Measurements from ENCODE around the gene CHMP5.
"Not testable (repeated sequence)": the region's sequence is repeated elsewhere in the genome, so short reads cannot be mapped to it uniquely, and the experiment has no call there.

Gene CHMP5

GRCh38 chr9:33310748-33311147 is 45.9 kb downstream of the CHMP5 start:
- in situ Hi-C loops (cut with MboI; ENCODE audit: low sequenced_read_pairs), result no loop called here

GRCh38 chr9:33311953-33312352 is 47.1 kb downstream of the CHMP5 start:
- in situ Hi-C loops (cut with MboI; ENCODE audit: low sequenced_read_pairs), result no loop called here

GRCh38 chr9:33315371-33315770 is 50.5 kb downstream of the CHMP5 start:
- in situ Hi-C loops (cut with MboI; ENCODE audit: low sequenced_read_pairs), result no loop called here

GRCh38 chr9:33317136-33317535 is 52.3 kb downstream of the CHMP5 start:
- in situ Hi-C loops (cut with MboI; ENCODE audit: low sequenced_read_pairs), result not testable (repeated sequence)

GRCh38 chr9:33318225-33318624 is 53.4 kb downstream of the CHMP5 start:
- in situ Hi-C loops (cut with MboI; ENCODE audit: low sequenced_read_pairs), result no loop called here

GRCh38 chr9:33318781-33319180 is 53.9 kb downstream of the CHMP5 start:
- in situ Hi-C loops (cut with MboI; ENCODE audit: low sequenced_read_pairs), result no loop called here

GRCh38 chr9:33320230-33320567 is 55.4 kb downstream of the CHMP5 start:
- in situ Hi-C loops (cut with MboI; ENCODE audit: low sequenced_read_pairs), result no loop called here

- in situ Hi-C loops (cut with MboI; ENCODE audit: low sequenced_read_pairs), result no loop called here
Measured at GRCh38 chr9:33320568-33321261, 55.9 kb downstream of the CHMP5 start.

GRCh38 chr9:33329117-33329563 is 64.3 kb downstream of the CHMP5 start:
- in situ Hi-C loops (cut with MboI; ENCODE audit: low sequenced_read_pairs), result no loop called here

GRCh38 chr9:33329979-33330378 is 65.1 kb downstream of the CHMP5 start:
- in situ Hi-C loops (cut with MboI; ENCODE audit: low sequenced_read_pairs), result no loop called here

- in situ Hi-C loops (cut with MboI; ENCODE audit: low sequenced_read_pairs), result no loop called here
Measured at GRCh38 chr9:33331377-33331891, 66.6 kb downstream of the CHMP5 start.

Measured in HL-60/S4 treated with phorbol 12-myristate 13-acetate at 8.2 ng/mL for 4 days and 3 days (cell line).